NCI-H526 treated with DMSO at 0.1 percent for 48 hours (cell line): ENCODE data around the gene OPCML.
A peak's percentile ranks its signal among the peaks of the same experiment; 100 is the strongest.

Source experiments
- DNase-seq: peaks from one replicate; lab custom pipeline; 2025; lab: John Stamatoyannopoulos, UW

The OPCML gene

DNA sequence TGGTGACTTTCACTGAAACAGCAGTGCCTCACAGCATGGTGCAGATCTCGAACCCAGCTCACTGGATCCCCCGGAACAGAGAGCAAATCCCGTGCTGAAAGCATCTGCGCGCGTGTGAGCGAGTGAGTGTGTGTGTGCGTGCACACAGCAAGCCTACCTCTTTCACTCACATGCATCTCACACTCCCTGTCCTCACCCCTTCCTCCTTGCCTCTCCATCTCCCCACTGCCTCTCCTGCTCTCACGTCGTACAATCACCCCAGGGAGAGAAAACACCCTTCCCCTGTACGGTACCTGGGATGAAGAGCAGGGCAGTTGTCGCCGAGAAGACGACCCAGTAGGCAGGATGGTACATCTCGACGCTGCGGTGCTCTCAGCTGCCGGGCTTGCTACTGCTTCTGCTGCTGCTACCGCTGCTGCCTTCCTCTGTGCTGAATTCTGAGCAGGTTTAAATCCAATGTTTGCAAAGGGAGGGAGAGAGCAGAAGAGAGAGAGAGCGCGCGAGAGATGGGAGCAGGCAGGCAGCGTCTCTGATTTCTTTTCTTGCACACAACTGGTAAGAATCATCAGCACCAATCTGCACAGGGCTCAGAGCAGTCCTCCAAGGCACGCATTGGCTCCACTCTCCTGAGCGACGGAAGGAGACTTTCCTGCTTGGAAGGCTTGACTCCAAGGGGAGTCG lies at the start of gene OPCML:
Gene OPCML (minus strand): TSS at position 531 of the 681 bp plus-strand sequence.
- DNase-seq, result peak; percentile 53

DNA sequence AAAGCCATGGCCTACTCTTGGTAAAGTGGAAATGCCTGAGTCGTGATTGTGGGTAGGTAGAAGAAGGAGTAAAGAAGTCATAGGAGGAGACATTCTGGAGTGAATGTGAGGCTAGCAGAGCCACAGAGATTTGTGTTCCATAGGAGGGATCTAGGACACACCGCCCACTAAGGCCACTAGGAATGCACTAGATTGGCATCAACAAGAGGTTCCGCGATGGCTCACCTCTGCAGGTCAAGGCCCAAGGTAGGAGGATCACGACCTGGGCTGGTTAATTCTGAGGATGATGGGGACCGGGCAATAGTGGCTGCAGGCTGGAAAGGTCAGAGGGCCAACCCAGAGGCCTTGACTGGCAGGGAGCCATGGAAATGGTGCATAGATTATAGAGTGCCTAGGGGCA lies 48.8 kb upstream of the OPCML start:
- no peak for DNase-seq

DNA sequence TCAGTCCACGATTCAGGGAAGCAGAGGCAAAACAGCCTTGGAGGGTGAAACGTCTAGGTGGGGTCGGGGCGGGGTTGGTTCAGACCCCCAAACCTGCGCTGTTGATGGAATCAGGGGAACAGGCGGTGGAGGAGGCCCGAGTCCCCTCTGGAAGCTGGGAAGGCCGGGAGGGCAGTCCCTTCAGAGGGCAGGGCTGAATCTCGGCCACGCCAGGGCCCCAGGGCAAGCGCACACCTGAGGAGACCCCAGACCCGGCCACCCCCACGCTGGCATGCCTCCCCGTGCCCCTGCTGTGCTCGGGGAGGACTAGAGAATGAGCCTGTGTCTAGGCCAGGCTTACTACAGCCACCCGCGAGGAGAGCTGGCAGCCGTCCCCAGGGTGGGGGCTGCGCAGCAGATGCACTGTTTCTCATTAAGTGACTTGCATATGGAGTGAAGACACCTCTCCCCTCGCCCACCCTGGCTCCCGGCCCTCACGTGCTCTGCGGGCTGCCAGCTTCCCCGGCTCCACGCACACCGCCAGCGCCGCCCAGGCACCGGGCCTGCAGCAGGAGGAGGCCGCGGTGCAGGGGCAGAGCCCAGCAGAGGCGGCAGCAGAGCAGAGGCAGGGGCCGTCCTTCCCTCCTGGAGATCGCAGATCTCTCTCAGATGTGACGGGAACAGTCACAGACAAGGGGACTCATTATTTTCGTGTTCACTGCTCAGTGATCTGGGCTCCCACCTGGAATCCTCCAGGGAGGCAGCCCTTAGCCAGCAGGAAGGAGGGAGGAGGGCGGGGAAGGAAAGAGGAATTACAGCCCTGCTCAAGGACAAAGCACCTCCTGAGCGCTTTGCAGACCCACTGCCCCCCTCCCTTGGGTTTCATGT lies 47.1 kb upstream of the OPCML start:
- DNase-seq, result peak; percentile 31

DNA sequence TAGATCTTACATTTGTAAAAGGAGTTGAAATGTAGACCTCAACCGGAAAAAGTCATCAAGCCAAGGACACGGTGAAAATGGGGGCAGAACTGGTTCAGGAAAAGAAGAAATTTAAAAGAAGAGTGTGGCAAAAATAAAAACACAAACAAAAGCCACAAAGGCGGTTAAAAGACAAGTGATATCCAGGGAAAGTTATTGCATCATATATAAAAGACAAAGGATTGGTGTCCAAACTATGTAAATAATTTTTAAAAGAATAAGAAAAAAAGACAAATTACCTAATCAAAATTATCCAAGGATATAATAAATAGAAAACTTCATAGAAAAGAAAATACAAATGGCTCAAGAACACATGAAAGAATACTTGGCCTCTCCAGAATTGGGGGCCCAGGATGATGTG lies 45.1 kb upstream of the OPCML start:
- DNase-seq, result no peak

DNA sequence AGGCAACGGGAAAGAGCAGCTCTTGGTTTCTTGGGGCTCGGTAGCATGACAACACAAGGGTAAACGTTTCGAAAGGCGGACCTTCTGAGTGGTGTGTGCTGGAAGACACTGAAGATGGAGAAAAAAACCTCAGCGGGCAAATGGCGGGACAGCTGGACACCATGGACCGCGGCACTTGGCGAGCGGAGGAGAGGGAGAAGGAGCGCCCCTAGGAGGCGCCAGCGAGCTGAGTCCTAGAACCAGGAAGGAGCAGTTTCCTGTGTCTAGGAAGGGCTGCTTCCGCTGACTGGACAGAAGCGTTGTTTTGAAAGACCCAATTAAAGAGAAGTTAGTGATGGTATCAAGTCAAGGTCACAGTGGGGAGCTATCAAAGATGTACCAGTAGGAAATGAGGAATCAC lies 44.0 kb upstream of the OPCML start:
- DNase-seq, result peak; percentile 31

DNA sequence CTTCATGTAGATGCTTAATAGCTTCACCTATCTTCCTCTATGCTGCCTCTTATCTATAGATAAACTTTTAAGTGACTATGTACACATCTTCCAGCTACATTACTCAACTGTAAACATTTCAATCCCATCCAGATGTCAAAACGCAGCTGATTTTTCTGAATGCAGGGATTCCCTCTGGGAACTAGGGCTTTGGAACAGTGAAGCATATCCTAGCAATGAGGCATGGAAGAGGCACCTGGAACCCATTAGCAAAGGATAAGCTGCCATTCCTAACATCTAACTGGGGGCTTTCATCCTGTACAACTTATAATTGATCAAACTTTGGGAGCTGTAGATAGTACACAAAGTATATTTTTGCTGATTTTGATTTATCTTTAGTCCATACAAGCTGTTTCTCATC lies 40.8 kb upstream of the OPCML start:
- no peak for DNase-seq

DNA sequence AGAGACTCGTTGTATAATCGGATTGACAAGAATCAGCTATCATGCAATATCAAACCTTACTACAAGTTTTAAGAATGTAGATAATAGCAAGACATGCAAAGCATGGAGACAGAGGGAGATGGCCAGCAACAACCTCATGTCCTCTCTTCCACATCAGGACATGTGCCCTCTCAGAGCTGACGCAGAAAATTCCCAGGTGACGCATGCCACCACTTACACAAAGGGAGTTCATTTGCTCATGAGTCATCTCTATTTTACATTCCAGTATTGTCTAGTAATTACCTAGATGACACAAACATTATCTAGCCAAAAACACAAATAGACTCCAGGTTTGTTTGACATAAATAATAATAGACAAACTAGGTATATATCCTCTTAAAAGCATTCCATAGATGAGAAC lies 38.1 kb upstream of the OPCML start:
- DNase-seq, result no peak

DNA sequence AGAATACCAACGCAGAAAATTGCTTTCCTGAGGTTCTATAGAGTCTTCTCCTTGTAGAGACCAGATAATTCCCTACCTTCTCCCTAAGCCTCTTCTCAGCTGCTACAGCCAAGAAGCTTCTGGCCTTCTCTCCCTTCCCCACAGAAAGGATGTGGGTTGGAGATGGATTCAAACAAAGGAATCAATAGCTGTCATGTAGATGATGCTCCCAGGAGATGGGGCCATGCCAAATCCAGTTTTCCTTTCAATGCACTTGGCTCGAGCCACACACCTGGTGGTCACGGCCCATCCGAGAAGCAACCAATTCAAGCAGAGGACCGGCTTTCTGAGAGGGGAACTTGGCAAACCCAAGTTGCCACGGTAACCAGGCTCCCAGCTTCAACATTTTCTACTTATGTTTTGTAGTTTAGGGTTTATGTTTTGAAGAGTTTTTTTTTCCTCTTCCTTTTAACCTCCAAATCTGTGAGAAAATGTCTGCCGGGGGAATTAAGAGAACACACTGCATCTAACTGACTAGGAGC lies 31.3 kb upstream of the OPCML start:
- DNase-seq, result no peak

DNA sequence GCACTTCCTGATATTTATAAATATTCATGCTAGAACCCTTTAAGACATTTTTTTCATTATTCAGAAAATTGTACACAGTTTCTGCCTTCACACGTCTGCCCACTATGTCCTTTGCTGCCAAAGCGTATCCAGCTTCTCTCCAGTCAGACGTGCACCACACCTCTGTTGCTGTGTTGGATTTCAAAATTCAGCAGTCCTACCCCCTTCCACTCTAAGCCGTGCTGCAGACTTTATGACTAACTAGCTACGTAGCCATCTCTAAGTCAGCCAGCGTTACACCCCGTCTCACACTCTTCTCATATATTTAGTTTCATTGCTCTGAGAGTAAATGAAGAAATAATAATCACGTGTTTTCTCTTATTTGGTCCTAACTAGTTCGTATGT lies 28.2 kb upstream of the OPCML start:
- DNase-seq, result no peak

DNA sequence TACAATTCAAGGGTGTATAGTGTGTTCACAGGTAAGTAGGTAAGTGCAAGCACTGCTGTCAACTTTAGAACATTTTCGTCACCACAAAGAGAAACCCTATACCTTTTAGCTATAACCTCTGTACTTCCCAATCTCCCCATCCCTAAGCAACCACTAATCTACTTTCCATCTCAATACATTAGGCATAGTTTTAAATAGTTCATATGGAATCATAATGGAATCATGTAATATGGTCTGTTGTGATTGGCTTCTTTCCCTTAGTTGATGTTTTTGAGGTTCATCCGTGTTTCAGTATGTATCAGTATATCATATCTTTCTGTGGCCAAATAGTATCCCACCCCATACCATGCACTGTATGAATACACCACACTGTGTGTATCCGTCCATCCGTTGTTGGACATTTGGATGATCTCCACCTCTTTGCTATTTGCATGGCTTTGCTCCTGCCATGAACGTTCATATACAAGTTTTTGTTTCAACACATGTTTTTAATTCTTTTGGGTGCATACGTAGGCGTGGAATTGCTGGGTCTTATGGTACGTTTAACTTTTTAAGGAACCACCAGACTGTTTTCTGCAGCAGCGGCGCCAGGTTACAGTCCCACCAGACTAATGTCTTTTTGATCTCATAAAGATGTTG lies 27.7 kb upstream of the OPCML start:
- no peak for DNase-seq

DNA sequence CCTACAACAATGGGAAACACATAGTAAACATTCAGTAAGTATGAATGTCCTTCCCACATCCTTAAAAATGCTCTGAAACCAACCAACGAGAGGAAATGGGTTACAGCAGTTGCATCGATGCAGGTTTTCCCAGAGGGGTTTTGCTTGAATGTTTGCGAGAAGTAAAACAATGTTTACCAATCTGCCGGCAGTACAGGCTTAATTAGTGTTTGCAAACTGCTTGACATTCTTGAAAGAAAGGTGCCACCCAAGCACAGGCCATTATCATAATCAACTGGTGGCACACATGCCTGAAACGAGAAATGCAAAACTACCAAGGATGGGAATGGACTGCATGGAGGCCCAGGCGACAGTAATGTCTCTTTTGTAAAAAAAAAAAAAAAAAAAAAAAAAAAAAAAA lies 27.1 kb upstream of the OPCML start:
- peak; percentile 29 for DNase-seq

DNA sequence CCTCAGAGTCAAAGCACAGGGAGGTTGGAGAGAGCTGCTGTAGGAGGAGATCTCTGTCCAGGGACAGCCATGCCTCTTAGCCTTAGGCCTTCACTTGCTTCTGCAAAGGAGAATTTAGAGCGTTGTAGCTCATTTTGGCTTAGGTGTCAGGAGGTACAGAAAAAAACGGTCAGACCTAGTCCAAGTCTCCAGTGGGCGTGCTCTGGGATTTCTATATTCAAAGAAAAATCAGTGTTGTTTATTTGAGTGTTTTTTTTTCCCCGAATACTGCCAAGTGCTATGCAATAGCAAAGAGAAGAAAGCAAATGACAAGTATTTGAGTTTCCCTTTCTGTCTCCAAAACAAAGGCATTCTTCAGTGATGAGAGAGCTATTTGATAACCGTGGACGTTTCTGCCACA lies 22.7 kb upstream of the OPCML start:
- DNase-seq, result no peak

DNA sequence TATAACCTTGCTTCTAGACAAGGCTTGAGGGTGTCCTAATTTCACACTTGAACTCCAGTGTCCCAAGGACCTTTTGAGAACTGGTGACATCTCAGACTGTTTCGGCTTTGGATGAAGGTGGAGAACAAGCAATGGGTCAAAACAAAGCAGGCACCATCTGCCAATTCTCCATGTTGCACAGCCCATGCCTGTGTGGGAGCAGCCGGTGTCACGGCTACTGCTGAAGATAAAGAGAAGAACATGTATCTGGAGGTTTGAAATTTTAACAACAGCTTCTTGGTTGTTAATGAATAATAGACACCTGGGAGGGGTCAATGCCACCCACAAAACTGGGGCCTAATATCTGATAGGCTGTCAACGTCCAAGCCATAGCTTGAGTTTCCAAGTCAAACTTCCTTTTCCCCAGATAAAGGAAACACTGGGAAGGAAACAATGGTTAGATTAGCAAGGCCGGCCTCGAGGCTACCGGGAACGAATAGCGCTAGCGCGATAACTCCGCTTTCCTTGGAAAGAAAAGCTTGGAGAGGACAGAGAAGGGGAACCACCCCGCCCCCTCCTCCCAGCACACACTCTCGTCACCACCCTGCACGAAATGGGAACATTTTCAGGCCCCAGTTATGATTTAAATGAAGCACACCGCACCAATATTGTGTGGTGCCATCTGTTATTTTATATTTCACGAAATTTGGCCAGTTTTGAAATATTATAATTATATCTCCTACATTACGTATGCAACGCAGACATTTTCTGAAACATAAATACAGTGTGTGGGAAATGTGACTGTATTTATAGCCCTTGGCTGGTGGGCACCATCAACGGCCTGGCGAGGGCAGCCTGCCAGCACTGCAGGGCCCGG lies 21.8 kb upstream of the OPCML start:
- DNase-seq, result no peak

DNA sequence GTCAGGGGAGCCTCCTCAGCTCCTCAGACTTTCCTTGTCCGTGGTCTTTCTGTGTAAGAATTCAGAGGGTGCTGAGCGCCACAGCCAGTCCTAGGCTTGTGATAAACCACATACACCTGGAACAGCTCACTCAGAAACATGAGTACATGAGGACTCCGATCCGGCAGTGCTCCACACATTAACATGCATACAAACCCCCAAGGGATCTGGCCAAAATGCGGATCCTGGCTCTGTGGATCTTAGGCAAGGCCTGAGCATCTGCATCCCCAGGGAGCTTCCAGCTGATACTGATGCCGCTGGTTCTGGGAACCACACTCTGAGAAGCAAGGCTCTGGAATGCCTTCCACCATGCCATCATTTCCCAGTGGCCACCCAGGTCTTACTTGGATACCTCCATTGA lies 20.6 kb upstream of the OPCML start:
- no peak for DNase-seq

DNA sequence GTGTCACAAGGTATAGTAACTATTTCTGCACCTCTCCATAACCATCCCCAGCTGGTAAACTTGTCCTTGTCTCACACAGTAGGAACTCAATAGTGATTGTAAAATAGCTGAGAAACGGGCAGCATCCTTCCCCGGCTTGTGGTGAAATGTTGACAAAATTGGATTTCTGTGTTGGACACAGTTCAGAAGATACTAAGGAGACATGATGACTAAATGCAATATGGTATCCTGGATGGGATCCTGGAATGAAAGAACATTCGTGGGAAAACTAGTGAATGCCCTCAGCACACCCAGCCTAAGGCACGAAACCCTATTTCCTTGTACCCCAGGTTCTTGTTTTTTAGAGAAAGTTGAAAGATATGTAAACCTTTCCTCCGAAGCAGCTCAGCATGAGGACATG lies 18.8 kb upstream of the OPCML start:
- DNase-seq, result no peak

DNA sequence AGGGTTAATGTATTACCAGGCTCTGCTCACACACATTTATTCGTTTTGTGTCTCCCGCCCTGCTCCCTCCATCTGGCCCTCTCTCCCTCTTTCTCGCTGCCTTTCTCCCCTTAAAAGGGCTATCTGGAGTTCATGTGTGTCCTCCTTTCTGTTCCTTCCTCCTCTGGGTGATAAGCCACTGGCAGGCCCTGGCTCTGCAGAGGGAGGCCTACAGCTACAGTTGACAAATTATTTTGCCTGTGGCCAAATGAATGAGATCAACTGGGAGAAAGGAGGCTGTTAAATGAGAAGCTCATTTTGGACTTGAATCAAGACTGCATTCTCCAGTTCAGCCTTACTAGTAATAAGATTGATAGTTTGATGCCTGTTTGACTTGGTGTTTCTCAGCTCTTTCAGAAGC lies 17.5 kb upstream of the OPCML start:
- no peak for DNase-seq

DNA sequence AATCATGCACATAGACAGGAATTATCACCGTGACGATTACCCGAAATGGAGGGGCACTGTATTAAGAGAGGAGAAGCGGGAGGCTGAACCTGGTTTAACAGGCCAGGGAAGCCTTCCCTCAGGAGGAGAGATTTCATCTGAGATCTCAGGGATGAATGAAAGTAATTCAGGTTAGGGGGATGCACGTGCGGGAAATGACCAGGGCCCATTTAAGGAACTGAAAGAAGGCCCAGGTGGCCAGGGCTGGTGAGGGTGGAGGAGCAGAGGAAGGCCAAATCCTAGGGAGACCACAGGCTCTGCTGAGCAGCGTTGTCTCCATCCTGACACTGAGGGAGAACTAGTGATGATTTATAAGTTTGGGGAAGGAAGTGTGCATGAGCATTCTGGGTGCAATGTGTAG lies 16.3 kb upstream of the OPCML start:
- no peak for DNase-seq

DNA sequence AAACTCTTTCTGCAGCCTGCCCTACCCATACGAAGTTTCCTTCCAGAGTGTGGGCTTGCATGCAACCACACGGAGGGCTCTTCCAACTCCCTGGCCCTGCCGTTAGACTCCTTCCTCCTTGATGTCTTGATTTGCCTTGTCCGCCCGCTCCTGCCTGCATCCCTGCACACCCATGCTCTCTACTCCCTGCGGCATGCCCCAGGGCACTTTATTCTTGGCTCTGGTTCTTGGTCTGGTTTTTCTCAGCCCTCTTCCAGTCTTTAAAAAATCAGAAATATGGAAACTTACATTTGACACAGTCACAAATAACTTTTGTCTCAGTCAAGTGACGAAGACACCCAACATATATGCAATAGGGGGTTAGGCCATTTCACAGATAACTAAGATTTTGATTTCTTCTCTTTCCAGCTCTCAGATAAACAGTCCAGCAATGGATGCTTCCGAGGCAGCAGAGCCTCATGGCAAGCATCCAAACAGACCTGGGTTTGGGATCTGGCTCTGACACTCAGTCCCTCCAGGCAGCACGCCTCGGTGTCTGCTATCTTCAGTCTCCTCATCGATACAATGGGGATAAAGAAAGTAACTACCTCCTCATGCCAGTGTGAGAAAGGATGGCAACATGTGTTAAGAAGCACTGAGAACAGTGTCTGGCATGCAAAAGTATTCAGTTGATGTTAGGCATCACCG lies 15.7 kb upstream of the OPCML start:
- DNase-seq, result no peak

DNA sequence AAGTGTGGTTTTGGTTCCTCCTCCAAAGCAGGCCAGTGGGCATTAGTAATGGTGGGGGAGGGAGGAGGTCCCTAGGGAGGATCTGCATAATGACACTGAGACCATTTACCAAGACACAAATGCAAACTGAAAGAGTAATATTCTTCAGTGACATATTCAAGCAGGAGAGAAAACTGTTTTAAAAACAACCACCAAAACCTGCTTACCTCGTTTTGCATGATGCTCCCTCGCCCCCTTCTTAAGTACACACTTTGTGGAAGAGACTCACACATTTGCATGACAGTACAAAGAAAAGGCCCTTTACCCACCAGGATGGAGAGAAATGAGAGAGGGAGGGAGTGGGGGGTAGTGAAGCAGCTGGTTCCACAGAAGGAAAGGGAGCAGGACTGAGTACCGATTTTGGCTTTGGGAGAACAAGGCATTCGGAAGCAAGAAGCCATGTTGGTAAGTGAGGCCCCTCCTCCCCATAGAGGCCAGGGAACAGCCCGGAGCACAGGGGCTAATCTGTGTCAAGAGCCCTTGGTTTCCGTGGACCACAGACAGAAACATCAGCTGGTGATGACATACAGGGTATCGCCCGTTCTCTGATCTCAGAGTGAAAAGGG lies 13.0 kb upstream of the OPCML start:
- DNase-seq, result peak; percentile 99

DNA sequence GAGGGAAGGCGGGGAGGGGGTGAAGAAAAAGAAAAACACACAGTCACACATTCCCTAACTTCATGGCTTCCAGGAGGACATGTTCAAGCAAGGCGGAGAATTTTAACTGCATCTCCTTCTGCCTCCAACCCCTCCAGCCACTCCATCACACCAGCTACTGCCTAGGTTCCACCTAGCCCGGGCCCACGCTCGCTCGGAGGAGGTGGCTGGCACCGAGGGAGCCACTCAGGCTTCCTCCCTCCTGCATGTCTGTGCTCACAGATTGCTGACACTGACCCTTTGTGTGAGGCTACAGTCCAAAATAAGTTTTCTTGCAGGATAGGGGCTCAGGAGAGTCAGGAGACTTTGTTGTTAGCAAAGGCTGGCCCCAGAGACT lies 9.4 kb upstream of the OPCML start:
- no peak for DNase-seq
